ENCODE measurements around the gene TANC1.

TANC1 gene

DNA sequence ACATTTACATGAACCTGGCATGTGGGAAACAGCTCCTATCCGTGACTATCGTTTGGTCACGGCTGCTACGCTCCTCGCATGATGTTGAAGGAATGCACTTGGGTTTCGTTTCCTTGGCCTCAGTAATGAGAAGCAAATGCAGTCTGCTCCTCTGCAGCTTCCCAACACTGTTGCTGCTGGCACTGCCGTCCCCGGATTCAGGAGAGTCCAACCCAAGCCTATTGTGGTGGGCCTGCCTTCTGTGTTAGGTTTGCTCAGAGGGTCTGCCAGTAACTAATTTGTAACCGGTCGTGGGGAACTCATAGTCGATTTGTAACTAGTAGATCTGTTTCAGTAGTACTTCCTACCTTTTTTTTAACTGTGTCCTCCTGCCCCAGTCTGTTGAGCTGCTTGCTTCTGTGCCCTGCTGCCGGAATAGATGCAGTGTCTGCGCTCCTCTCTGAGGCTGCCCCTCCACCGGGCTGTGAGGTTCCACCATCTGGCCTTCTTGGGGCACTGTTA, 259.7 kb downstream of the TANC1 start:
- TF ChIP-seq, protein P1, sequence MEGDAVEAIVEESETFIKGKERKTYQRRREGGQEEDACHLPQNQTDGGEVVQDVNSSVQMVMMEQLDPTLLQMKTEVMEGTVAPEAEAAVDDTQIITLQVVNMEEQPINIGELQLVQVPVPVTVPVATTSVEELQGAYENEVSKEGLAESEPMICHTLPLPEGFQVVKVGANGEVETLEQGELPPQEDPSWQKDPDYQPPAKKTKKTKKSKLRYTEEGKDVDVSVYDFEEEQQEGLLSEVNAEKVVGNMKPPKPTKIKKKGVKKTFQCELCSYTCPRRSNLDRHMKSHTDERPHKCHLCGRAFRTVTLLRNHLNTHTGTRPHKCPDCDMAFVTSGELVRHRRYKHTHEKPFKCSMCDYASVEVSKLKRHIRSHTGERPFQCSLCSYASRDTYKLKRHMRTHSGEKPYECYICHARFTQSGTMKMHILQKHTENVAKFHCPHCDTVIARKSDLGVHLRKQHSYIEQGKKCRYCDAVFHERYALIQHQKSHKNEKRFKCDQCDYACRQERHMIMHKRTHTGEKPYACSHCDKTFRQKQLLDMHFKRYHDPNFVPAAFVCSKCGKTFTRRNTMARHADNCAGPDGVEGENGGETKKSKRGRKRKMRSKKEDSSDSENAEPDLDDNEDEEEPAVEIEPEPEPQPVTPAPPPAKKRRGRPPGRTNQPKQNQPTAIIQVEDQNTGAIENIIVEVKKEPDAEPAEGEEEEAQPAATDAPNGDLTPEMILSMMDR (IDR thresholded peaks at IDR 0.05) = no peak

DNA sequence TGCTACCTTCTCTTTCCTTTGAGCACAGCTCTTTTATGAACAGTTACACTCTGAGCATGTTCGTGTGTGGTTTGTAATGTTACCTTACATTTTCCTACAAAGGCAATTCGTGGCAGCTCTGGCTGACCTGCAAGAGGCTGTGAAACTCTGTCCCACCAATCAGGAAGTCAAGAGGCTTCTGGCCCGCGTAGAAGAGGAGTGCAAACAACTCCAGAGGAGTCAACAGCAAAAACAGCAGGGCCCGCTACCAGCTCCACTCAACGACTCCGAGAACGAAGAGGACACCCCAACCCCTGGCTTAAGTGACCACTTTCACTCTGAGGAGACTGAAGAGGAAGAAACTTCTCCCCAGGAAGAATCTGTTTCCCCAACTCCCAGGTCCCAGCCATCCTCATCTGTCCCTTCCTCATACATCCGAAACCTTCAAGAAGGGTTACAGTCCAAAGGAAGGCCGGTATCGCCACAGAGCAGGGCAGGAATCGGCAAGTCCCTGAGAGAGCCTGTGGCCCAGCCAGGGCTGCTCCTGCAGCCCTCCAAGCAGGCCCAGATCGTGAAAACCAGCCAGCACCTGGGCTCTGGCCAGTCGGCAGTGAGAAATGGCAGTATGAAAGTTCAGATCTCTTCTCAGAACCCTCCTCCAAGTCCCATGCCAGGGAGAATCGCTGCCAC, 261.2 kb downstream of the TANC1 start:
- TF ChIP-seq, protein P1 (IDR thresholded peaks at IDR 0.05) = no peak

DNA sequence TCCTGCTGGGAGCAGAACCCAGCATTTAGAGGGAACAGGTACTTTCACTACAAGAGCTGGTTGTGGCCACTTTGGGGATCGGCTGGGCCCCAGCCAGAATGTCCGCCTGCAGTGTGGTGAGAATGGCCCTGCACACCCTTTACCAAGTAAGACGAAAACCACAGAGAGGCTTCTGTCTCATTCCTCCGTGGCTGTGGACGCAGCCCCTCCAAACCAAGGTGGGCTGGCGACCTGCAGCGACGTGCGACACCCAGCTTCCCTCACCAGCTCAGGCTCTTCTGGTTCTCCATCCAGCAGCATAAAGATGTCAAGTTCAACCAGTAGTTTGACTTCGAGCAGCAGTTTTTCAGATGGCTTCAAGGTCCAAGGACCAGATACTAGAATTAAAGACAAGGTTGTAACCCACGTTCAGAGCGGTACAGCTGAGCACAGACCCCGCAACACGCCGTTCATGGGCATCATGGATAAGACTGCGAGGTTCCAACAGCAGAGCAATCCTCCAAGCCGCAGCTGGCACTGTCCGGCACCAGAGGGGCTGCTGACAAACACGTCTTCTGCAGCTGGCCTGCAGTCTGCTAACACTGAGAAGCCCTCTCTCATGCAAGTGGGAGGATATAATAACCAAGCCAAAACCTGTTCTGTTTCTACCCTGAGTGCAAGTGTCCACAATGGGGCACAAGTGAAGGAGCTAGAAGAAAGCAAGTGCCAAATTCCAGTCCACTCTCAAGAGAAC, 261.9 kb downstream of the TANC1 start:
- TF ChIP-seq, protein P1 (IDR thresholded peaks at IDR 0.05) = no peak

DNA sequence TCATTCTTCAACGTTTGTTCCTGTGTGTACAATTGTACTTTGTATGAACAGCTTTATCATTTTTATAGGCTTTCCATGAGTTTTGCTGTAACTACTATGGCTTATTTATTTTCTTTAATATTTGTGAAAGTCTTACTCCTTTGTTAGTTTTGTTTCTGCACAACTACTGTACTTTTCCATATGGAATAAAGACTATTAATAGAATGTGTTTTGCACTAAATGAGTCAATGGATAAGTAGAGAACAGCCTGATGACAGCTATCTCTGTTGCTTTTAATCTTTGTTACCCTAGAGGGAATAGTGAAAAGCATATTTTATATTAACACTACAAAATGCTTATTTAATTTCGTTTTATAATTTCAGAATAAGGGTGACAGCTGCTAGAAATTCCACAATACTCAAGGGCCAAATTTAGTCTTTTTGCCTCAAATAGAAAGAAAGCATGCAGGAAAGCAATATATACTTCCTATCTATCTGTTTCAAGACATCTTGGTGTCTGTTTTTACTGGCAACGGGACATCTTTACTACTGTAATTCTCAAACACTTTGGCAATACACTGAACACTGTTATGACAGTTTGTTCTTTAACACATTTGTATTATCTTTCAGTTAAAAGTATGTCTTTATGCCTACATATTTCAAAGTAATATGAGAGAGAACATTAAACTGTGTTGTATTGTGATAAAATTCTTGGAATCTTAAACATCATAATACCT, 264.2 kb downstream of the TANC1 start:
- TF ChIP-seq, protein P1 (IDR thresholded peaks at IDR 0.05) = no peak

DNA sequence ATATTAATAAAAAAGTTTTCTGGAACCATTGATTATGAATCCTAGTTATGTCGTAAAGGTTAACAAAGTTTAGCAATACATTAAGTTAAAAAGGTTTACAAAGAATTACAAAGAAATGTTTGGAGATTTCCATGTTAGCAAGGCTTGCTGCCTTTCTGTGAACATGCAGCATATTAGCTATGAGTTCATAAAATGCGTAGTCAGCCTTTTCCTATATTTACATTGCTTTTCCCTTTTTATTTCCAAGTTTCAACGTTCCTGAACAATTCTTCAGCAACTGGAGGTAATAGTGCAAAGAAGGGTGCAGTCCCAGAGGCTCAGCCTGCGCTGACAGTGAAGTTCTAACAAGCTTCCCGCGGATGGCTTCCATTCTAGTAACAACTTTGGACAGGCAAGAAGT, 266.4 kb downstream of the TANC1 start:
- TF ChIP-seq, protein P1 (IDR thresholded peaks at IDR 0.05) = no peak

DNA sequence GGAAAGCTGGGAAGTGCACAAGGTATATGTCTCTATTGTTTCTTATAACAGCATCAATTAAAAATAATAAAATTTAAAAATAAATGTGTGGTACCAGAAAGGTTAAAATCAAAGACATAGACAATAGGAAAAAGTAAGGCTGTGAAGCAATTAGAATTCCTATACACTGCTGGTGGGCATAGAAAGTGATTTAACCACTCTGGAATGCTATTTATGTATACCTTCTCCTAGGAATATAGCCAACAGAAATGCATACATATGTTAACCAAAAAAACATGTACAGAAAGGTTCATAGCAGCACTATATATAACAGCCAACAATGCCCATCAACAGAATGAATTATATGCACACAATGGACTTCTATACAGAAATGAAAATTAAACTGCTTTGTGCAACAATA, 275.1 kb downstream of the TANC1 start:
- TF ChIP-seq, protein P1 (IDR thresholded peaks at IDR 0.05) = no peak

DNA sequence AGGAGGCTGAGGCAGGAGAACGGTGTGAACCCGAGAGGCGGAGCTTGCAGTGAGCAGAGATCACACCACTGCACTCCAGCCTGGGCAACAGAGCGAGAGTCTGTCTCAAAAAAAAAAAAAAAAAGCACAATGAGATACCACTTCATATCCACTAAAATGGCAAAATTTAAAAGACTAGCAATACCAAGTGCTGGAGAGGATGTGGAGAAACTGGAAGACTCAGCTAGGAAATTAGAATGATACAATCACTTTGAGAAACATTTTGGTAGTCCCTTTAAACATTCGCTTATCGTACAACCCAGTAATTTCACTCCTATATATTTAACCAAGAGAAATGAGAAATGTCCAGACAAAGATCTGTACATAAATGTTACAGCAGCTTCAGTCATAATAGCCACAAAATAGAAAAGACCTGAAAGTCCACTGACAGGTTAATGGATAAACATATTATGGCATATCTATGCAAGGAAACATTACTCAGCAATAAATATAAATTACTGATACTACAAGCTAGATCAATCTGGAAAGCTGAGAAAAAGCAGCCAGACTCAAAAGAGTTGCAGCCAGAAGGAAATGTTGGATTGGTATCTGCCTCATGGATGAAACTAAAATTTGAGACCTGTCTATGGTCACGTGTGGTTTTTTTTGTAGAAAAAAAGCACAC, 278.0 kb downstream of the TANC1 start:
- TF ChIP-seq, protein P1 (IDR thresholded peaks at IDR 0.05) = no peak
